SK-N-SH treated with all-trans-retinoic acid at 6 μM for 48 hours (cell line): ENCODE data around the gene NPAS3.

Source experiments
- PPARA ChIP-seq: fragments of 250-450 bp; sonication (Bioruptor Pico); IDR thresholded peaks from 2 replicates; pipeline ENCODE4 v1.5.0; 2020; ENCODE audit warnings: mild to moderate bottlenecking, borderline replicate concordance
- ZFP3 ChIP-seq: fragments of 250-450 bp; sonication (Bioruptor Pico); IDR thresholded peaks from 2 replicates; pipeline ENCODE4 v1.5.0; 2020; ENCODE audit warnings: mild to moderate bottlenecking, moderate library complexity
- ZFP30 ChIP-seq: fragments of 450-650 bp; formaldehyde crosslinking; IDR thresholded peaks from 2 replicates; pipeline ENCODE4 v1.5.0; 2022; ENCODE audit warnings: mild to moderate bottlenecking, moderate library complexity
- TF ChIP-seq, protein P1 (sequence below): fragments of 250-450 bp; sonication (Bioruptor Pico); IDR thresholded peaks from 2 replicates; pipeline ENCODE4 v1.8.0; 2020; ENCODE audit warnings: mild to moderate bottlenecking, moderate library complexity, borderline replicate concordance

DNA sequence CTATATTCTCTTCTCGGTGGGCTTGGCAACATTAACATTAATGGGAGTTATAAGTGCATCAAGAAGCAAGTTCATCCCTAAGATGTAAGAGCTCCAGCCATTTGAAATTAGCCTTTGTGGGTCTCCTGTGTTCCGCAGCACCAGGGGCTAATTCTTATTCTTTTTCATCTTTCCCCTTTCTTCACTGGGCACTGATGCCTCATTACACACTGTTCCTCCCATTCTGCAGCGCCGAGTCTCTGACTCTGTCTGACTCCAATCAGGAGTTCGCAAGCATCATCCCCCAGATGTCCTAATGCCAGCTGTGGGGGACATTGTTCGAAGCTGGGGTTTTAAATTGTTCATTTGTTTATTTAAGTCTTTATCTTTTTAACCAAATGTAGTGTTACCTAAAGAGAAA lies 670.9 kb downstream of the NPAS3 start:
- TF ChIP-seq PPARA (CRISPR knock-in tag) (no peak), ZFP30 (no peak), ZFP3 (CRISPR knock-in tag) (no peak)
- TF ChIP-seq, protein P1, sequence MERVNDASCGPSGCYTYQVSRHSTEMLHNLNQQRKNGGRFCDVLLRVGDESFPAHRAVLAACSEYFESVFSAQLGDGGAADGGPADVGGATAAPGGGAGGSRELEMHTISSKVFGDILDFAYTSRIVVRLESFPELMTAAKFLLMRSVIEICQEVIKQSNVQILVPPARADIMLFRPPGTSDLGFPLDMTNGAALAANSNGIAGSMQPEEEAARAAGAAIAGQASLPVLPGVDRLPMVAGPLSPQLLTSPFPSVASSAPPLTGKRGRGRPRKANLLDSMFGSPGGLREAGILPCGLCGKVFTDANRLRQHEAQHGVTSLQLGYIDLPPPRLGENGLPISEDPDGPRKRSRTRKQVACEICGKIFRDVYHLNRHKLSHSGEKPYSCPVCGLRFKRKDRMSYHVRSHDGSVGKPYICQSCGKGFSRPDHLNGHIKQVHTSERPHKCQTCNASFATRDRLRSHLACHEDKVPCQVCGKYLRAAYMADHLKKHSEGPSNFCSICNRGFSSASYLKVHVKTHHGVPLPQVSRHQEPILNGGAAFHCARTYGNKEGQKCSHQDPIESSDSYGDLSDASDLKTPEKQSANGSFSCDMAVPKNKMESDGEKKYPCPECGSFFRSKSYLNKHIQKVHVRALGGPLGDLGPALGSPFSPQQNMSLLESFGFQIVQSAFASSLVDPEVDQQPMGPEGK = no peak
